GM19468 (cell line): ENCODE results near the gene MCTP2.
A peak's percentile ranks its signal among the peaks of the same experiment; 100 is the strongest.

Source experiments
- ATAC-seq: cut with Tn5 transposase; IDR thresholded peaks from one replicate; pipeline ENCODE4 v1.9.1; 2021; ENCODE audit warnings: mild to moderate bottlenecking, moderate library complexity, moderate number of reproducible peaks; ENCODE audit not compliant: unreplicated experiment; ENCODE audit errors: extremely low read depth

Gene MCTP2, protein sequence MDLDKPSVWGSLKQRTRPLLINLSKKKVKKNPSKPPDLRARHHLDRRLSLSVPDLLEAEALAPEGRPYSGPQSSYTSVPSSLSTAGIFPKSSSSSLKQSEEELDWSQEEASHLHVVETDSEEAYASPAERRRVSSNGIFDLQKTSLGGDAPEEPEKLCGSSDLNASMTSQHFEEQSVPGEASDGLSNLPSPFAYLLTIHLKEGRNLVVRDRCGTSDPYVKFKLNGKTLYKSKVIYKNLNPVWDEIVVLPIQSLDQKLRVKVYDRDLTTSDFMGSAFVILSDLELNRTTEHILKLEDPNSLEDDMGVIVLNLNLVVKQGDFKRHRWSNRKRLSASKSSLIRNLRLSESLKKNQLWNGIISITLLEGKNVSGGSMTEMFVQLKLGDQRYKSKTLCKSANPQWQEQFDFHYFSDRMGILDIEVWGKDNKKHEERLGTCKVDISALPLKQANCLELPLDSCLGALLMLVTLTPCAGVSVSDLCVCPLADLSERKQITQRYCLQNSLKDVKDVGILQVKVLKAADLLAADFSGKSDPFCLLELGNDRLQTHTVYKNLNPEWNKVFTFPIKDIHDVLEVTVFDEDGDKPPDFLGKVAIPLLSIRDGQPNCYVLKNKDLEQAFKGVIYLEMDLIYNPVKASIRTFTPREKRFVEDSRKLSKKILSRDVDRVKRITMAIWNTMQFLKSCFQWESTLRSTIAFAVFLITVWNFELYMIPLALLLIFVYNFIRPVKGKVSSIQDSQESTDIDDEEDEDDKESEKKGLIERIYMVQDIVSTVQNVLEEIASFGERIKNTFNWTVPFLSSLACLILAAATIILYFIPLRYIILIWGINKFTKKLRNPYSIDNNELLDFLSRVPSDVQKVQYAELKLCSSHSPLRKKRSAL

DNA sequence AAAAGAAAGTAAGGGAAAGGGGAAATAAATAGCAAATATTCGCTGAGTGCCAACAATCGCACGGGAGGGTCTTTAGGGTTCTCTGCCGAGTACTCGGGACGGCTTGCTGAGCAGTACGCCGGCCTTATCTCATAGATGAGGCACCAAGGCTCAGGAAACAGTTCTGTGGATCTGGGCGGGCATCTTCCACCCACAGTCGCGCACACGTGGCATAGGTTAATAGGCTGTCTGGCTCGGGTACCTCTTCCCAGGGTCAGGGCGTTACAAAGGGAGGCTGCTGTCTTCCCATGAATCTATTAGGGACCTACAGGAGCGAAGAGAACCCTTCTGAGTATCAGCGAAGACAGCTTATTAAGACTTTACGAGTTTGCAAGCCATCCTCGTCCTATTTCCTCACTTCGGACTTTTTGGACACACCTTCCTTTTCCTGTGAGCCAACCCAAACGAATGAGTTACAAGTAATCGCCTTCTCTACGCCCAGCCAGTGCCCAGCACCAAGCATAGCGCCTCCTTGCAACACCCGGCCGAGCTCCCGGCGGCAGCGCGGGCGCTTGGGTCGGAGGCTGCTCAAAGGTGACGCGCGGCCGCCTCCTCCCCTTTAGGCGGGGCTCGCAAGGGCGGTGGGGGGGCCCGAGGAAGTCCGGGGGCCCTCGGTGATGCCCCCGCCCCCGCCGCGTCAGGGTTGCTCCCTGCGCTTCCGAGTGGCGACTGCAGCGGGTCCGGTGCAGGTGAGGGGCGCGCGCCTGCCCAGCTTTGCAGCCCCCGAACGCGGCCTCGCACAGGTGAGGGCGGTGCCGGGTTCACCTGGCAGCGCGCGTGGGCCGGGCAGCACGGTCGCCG is at the start of gene MCTP2:
Gene MCTP2 (plus strand): TSS at position 679 of the 840 bp plus-strand sequence. CDS start 66,705 bp downstream, outside the sequence.
- peak; percentile 71 for ATAC-seq

DNA sequence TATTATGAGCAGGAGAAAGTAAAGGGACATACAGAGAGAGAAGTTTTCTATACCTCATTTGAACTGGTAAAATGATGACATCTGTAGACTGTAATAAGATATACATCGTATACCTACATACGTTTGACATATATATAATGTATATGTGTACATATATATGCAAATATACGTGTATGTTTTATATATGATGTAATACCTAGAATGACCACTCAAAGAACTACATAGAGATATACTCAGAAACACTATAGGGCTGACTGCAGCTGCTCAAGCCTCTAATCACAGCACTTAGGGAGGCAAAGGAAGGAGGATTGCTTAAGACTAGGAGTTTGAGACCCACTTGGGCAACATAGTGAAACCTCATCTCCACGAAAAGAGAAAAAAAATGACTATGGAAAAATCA is 48.5 kb upstream of the MCTP2 start:
- ATAC-seq: no peak

DNA sequence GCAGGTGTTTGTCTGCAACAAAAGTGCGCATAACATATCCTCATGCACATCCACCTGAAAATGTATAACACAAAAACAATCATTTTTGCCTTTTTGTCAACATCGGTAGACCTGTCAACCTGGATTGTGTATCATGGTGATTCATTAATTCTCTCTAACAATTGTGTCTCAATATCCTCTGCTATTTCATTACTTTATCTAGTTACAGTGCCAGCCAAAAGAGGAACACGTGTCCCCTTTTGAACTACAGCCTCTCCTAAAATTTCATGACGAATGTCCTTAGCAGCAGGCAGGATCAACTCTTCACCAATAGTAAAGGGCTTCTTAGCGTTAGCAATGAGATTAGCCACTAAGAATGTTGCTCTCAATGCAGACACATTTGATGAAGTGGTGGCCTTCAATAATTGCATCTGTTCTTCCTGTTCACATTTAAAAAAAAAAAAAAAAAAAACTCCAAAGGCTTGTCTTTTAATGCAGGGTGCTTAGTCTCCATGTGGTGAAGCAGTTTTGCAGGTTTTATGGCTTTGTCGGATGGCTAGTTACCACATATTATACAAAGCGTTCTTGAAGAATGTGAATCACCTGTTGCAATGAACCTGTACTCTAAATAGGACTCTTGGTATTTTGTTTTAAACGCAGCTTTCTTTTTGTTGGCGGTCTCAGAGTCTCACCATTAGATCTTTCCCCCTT is 45.7 kb upstream of the MCTP2 start:
- ATAC-seq: no peak

DNA sequence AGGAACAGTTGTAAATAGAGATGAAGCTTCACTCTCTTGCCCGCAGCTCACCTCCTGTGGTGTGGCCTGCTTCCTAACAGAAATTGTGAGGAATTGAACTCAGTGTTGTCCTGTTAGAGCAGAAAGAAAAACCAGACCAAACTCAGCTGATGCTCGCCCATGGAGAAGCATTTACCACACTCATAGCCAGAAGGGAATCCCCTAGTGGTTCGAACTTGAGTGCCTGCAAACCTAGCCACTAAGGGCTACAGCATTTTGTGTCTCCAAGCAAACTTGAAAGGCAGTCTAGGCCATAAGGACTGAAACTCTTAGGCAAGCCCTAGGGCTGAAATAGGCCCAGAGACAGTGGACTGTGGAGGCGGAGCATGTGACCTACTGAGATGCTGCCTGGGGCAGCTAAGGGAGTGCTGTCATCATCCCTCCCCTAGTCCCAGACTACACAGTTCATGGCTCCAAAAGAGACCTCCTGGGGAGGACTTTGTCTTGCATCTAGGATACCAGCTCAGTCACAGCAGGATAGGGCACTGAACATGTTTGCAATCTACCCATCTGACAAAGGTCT is 44.5 kb upstream of the MCTP2 start:
- no peak for ATAC-seq

DNA sequence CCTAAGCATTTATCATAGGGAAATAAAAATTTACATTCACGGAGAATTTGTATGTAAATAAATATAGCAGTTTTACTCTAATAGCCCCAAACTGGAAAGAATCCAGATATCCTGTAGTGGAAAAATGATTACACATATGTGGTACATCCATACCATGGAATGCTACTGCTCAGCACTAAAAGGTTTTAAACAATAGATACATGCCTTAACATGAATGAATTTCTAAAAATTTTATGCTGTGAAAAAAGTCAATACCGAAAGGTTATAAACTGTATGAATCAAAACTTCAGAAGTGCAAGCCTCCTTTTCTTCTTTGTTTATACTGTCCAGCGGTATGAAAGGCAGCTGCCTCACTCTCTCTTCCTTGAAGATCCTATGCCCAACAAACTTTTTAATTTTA is 37.5 kb upstream of the MCTP2 start:
- ATAC-seq: no peak

DNA sequence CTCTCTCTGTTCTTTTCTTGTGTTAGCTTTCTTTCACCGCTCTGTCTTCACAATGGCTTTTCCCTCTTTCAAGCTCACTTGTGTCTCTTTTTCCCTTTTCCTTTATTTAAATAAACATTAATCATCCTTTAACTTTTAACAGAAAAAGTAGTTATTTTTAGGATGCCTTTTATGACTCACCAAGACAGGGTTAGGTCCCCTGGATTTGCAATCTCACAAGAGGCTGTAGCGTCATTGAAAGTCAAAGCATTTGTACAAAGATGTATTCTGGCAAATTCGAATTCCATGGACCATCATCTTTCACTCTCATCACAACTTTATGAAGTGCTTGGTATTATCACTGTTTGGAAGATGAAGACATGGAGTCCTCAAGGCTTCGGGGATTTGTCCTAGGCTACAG is 34.8 kb upstream of the MCTP2 start:
- no peak for ATAC-seq

DNA sequence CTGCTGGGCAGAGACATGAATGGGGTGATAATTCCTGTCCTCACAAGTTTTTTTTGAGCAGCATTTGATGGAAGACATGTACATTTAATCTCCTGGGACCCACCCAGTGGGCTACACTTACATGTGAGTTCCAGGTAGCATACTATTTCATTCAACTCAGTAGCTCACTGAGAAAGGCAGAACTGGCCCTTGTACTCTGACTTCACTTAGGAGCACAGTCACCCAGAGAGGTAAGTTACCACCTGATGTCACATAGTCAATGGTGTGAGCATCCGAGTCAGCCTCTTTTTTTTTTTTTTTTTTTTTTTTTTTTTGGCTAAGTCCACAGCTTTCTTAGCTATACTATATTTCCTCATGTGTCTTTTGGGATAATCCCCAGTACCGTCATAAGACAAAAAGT is 32.7 kb upstream of the MCTP2 start:
- no peak for ATAC-seq

DNA sequence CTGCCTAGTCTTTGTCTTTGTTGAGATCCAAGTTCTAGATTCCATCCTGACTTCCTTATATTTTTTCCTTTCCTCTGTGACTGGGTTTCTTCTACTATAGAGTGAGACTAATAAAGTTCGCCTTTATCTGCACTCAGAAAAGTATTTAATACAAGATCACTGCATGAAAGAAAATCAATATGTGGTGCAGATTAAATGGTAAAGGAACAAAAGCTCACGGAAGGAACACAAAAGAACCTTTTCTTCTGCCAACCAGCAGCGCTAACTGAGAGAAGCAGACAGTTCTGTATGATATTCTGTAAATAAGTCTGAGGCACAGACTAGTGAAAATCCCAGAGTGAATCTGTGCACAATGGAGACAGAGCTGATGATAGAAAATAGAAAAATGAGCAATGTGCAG is 31.6 kb upstream of the MCTP2 start:
- ATAC-seq: no peak

DNA sequence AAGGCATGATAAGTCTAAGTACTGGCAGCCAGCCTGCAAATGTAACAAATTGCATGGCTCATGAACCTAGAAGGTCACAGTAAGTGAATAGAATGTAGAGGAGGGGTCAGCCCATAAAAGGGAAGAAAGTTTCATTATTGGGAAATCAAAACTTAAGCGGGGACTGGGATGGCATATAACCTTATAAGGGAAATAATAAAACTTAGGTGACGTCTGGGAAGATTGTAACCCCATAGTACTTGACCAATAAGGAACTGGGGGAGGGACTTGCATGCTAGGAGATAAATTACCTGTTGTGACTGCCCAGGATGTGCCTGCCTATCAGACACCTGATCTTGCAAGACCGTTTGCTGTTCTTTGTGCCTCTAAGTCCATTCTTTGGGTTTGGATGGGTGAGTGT is 28.1 kb upstream of the MCTP2 start:
- ATAC-seq: no peak

DNA sequence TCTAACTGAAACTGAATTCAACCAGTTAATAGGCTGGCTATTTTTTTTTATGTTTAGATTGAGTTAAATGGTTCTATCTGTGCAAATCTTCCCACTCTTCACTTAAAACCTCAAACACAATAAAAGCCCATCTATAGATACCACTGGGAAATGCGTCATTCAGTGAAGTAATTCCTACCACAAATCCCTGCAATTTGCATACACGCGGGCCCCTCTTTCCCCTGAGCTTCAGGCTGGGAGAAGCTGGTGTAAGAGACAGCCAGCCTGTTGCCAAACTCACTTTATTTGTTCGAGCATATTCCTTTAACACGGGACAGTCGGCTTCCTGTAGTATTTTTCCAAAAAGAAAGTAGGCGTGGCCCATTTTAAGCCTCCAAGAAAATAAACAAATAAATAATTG is 26.0 kb upstream of the MCTP2 start:
- ATAC-seq: no peak

DNA sequence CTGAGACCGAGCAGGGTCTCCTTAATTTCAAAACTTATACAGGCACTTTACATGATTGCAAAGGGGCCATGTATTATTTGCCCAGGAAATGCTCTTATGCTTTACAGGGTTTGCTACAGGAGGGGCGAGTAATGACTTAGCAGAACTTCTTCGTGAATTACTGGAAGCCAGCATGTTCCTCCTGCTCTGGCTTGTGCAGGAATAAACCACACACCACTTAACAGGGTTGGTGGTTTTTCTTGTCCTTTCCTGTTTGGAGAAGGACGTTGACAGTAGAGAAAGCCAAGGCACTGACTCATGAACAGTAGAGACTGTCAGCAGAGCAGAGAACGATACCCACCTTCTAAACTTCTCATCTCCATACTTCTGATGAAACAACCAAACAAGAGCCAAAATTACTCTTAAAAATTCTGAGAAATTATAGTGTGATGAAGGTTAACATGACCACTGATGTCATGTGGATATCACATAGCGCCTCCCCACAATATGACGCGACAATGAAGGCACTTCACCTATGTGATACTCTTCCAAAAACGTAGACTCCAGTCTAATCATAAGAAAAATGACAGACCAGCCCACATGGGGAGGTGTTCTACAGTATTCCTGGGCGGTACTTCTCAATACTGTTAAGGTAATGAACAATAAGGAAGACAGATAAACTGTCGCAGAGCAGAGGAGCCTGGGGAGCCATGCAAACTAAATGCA is 24.7 kb upstream of the MCTP2 start:
- no peak for ATAC-seq

DNA sequence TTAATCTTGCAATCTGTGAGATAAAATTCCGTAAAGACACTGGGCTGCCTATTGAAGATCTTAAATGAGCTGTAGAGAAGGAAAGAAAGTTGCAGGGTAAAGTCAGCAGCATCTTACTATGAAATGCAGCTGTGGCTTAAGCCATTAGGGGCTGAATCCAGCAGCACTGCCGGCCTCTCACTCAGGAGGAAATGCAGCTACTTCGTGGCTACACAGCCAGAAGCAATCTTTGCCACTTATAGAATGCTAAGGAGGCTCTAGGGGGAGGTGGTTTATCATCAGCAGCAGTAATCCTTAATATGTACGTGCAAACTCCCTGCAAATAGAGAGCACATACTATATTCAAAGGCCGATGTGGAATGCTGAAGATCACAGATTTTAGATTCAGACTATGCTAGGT is 19.1 kb upstream of the MCTP2 start:
- ATAC-seq: no peak

DNA sequence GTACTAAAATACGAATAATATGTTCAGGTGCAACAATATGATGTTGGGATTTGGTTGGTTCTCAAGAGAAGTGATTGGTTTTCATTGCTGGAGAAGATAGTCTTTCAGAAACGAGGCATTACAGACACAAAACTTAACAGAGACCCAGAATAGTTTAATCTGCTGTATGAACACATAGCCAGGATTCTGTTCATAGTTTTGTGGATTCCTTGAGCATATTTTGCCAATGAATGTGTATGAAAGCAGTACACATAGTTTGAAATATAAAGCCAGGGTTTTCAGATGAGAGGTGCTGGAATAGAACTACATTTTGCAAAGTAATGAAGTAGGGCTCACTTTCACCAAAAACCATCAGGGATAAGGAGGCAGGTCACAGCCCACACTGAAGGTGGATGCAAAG is 5.7 kb upstream of the MCTP2 start:
- no peak for ATAC-seq

DNA sequence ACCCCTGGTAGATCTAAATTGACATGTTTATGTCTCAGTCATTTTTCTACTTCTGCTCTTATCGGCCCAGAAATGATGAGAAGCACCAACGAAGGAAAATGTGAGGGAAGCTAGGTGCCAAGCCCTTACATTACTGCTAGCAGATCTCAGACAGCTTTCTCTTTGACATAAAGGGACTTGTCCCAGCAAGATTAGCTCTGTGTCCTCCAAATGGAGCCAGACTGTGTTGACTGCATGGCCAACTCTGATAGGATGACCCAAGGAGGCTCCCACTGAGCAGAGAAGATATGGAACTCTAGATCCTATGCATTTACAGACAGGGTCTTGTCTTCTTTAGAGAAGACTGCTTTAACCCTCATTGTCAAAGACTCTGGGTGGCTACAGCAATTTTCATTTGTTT is 2.8 kb upstream of the MCTP2 start:
- ATAC-seq: no peak

DNA sequence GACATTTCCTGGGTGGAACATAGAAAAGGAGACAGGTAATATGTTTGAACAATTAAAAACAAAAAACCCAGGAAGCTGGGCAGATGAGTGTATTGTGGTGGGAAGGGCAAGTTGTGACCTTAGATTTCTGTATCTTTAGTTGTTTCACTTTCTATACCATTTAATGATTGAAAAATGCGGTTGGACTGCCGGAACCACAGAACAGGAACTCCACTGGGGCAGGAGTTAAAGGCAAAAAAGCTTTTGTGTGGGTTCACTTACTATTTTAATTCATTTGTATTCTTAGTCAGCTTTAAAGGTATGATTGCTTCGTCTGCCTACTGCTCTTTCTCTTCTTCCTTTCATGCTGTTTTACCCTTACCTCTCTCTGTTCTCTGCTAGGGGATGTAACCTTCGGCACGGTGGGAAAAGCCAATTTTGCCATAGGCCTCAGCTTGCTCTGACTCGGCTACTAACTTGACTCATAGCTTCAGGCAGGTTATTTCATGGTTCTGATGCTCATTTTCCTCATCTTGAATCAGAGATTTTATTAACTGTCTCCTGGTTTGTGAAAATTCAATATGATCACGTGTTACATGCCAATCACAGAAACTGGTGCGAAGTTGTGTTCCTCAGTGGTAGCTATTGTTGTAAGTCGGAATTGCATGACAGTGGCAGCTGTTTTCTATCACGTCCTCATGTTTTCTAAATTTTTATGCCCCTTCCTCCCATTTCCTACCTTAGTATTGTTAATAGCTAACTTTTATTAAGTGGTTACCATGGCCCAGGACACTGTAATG is 1.6 kb upstream of the MCTP2 start:
- ATAC-seq: peak; percentile 62

DNA sequence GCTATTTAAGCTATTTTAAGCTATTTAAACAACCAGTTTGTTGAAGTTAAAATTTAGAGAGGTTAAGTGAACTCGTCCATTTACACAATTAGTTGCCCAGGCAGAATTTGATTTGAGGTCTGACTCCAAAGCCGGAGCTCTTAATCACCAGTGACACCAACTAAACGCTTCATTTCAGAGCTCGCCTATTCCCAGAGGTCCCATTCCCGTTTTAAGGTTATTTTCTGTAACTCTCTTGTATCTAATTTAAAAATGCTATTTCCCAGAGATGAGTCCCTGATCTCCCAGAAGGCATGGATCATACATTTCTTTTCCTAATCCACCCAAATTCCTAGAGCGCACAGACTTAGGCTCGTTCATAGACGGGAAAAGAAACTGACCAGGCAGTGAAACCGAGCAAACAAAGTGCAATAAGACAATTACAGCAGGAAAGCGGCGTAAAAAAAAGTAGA is 904 bp upstream of the MCTP2 start:
- no peak for ATAC-seq

DNA sequence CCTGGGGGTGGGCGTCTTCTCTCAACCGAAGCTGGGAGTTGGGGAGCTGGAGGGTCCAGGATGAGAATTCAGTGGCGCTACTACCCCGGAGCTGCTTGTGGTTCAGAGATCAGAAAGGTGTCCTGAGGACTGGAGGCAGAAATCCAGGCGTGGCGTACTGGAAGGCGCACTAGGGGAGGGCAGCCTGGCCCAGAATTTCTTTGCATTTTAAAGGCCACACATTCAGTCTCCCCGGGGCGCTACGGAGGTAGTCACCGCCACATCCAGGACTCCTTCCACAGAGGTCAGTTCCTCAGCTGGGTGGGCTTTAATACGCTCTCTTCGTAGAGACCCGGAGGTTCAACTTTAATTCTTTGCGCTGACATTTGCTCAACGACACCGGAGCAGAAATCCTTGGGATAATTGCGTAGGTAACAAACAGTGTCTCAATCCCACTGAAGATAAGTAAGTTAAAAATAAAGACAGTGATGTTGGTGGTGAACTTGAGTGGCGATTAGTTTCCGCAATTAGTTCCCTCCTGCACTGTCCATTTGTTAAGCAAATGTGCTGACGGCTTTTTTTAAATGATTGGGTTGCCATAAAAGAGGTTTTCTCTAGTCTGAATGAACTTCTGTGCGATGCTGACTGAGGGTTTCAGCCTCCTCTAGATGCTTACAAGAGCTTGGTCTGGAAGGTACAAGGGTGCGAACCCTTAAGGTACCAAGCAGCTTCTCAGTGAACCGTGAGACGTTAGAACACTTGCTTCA is 535 bp downstream of the MCTP2 start:
- ATAC-seq: no peak

DNA sequence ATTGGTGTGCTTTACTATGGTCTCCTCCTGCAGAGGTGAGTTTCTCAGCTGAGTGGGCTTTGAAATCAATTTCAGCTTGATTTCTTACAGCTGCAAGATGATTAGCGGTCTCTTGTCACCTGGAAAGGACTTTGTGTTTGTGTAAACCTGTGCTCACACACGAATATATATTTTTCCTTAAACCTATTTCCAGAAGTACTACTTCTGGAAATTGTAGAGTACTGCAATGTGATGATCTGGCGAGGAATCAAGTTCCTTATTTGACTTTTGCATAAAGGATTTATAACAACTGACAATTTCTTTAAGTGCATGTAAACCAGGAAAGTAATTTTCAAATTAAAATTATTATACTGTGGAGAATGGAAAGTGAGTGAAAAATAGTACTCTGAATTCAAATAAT is 2.1 kb downstream of the MCTP2 start:
- ATAC-seq: no peak
